Right atrium auricular region (tissue), 2 donors: ENCODE results near the gene MICAL3. TPM values are rescaled to one million over a fixed set of nuclear protein-coding genes. Genes with fewer than 3 reads are reported as not detected.

Experiments
- DNase-seq: peaks from one replicate; pipeline ENCODE4 v3.0.0-alpha.2; 2019; ENCODE audit warnings: low spot score
- H3K27ac ChIP-seq, 2 donors: fragments of 200-600 bp; sonication (generic); 1 replicate in 1 of 2; 2 replicates in 1 of 2; pipeline ENCODE4 v1.5.1; 2016 to 2019
- H3K27me3 ChIP-seq, 2 donors: fragments of 200-600 bp; sonication (generic); one replicate each; pipeline versions ENCODE4 v1.5.1 to v1.6.0; 2017 to 2019
- H3K36me3 ChIP-seq: fragments of 200-600 bp; sonication (generic); one replicate; pipeline ENCODE4 v1.5.1; 2016
- H3K4me1 ChIP-seq, 2 donors: fragments of 200-600 bp; sonication (generic); one replicate each; pipeline versions ENCODE4 v1.5.1 to v1.6.0; 2017 to 2019
- H3K4me3 ChIP-seq, 2 donors: fragments of 200-600 bp; sonication (generic); 1 replicate in 1 of 2; 2 replicates in 1 of 2; pipeline ENCODE4 v1.5.1; 2017 to 2019; ENCODE audit warnings: mild to moderate bottlenecking in 1 of 2, moderate library complexity in 1 of 2
- H3K9me3 ChIP-seq, 2 donors: fragments of 200-600 bp; sonication (generic); one replicate each; pipeline ENCODE4 v1.5.1; 2019
- total RNA-seq, 2 donors: library from RNA; depleted of rRNA; stranded (reverse); fragments of >200 nt; gene quantifications; one replicate each; pipeline ENCODE4 v1.1.0, GENCODE V29; 2016
- TF ChIP-seq, protein P1 (sequence below), 2 donors: fragments of 200-600 bp; sonication (generic); IDR thresholded peaks; one replicate each; pipeline ENCODE4 v1.5.1; 2019; ENCODE audit warnings: antibody characterized with exemption in 2 of 2

The MICAL3 gene
- total RNA-seq, 2 donors from 2014 or later = 42.5 to 45.1 TPM

DNA sequence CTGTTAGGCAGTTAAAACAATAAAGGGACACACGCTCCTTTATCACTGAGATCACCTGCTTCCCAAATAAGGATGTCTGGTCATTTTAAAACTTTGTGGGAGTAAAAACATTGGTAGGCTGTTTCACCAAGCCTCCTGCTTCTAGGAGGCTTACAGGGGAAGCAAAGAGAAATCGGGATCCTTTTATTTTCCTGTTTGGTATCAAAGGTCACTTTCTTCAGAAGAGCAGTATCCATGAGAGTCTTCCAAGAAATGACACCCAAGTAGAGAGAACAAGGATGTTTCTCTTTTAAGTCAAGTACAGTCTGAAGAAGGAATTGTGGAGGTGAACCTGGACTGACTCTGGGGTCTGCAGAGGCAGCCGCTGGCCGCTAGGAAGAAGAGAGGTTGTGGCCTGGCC, 213.2 kb downstream of the MICAL3 start:
- no peak for DNase-seq
- H3K4me1 ChIP-seq = peaks cover 0 to 6% of the 10 kb centered on the region in 2 donors
- no peak overlapping the region for H3K4me3 ChIP-seq
- peaks cover 64% of the 10 kb centered on the region for H3K36me3 ChIP-seq
- H3K27me3 ChIP-seq = no peaks in the 10 kb centered on the region
- TF ChIP-seq, protein P1, sequence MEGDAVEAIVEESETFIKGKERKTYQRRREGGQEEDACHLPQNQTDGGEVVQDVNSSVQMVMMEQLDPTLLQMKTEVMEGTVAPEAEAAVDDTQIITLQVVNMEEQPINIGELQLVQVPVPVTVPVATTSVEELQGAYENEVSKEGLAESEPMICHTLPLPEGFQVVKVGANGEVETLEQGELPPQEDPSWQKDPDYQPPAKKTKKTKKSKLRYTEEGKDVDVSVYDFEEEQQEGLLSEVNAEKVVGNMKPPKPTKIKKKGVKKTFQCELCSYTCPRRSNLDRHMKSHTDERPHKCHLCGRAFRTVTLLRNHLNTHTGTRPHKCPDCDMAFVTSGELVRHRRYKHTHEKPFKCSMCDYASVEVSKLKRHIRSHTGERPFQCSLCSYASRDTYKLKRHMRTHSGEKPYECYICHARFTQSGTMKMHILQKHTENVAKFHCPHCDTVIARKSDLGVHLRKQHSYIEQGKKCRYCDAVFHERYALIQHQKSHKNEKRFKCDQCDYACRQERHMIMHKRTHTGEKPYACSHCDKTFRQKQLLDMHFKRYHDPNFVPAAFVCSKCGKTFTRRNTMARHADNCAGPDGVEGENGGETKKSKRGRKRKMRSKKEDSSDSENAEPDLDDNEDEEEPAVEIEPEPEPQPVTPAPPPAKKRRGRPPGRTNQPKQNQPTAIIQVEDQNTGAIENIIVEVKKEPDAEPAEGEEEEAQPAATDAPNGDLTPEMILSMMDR (IDR thresholded peaks at IDR 0.05) = no peak
- H3K9me3 ChIP-seq = no peaks in the 10 kb centered on the region
- H3K27ac ChIP-seq = peak overlapping the region in 1 of 2 donors; percentile 17

DNA sequence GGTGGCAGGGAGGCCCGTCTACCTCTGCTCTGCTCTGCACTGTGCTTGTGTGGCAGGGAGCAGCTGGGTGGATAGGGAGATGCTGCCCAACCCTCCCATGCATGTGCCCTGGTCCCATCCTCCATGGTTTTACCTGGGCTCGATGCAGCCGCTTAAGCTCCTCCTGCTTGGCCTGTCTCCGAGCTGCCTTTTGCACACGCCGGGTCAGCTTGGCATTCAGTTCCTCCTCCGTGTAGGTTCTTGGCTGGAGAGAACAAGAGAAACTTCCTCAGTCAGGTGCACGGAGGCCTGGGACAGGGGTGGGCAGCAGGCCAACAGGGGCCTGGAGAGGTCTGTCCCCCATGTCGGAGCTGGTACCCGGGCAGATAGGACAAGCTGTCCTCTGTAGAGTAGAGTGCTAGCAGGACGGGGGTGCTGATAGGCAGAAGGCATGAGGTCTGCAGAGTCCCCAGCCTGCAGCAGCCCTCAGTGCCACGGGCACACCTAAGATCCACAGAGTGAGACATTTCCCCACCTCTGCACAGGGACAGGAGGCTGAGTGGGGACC, 213.7 kb downstream of the MICAL3 start:
- H3K27ac ChIP-seq = peak overlapping the region in 1 of 2 donors; percentile 17

DNA sequence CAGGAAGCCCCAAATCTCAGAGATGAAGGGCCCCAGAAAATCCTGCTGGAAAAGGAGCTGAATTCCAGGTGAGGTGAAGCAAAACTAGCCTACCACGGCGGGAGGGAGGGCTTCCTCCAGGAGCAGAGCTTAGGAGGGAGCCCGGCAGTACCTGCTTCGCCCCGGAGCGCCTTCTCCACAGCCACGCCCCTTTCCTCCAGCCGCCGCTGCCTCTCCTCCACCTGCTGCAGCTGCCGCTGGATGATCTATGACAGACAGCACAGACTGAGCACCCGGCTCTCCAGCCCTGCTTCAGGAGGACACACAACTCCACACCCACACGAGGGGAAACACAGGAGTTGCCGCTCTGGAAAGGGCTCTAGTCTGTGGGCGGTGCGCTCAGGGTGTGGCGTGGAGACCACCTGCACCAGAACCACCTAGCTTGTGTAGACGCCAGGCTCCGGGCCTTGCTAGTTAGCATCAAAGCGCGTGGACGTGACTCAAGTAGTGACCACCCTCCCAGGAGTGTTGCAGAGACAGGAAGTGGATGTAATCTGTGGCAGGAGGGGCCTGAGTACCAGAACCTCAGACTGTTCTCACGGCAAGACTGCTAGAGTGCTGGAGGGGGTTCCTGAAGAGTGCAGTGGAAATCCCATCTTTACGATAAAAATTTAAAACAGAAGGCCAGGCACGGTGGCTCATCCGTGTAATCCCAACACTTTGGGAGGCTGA, 215.5 kb downstream of the MICAL3 start:
- TF ChIP-seq, protein P1 (IDR thresholded peaks at IDR 0.05) = no peak
- DNase-seq = no peak
- Histone ChIP-seq H3K4me1 (peaks cover 0 to 6% of the 10 kb centered on the region in 2 donors), H3K27ac (peak overlapping the region; percentile 18 to 32), H3K4me3 (no peak overlapping the region), H3K36me3 (peaks cover 69% of the 10 kb centered on the region), H3K9me3 (no peaks in the 10 kb centered on the region), H3K27me3 (no peaks in the 10 kb centered on the region)

More for the DNA sequence above, 213.7 kb downstream of the MICAL3 start:
- Histone ChIP-seq H3K27me3 (no peaks in the 10 kb centered on the region), H3K4me3 (no peak overlapping the region), H3K9me3 (no peaks in the 10 kb centered on the region), H3K4me1 (peaks cover 0 to 6% of the 10 kb centered on the region in 2 donors), H3K36me3 (peaks cover 65% of the 10 kb centered on the region)
- TF ChIP-seq, protein P1 (IDR thresholded peaks at IDR 0.05) = no peak
- no peak for DNase-seq

DNA sequence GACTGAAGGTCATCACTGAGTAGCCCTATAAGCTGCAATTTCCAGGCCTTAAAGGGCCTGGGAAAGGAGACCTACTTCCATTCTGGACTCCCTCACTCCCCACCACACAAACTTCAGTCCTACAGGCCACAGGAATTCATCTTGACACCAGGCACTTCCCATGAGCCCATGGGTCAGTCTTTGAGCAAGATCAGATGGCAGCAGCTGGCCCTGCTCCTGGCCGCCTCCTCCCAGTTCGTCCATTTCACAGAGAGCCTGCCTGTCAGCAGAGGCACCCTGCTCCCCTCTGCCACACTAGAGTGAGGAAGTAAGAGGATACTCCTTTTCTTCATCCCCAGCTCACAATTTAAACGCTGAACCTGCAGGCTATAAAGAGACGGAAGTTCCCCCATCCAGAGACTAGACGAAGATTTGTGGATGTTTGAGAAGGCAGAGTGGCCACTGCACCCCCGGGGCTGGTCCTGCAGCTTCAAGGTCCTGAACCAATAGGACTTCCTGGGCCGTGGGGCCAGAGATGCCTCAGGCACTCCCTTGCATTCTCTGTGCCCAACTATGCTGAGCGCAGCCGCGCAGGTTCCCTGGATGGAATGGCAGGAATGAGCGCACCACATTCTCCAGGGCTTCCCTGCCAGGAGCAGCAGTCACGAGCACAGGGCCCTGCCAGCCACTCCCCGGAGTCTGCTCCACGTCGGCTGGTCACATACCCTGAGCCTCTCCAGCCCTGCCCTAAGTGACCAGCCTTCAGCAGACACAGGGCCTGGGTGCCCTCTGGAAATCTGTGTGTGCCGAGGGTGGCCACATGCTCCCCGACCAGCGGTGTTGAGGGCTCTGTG, 216.6 kb downstream of the MICAL3 start:
- H3K4me3 ChIP-seq = no peak overlapping the region
- no peaks in the 10 kb centered on the region for H3K27me3 ChIP-seq
- peaks cover 73% of the 10 kb centered on the region for H3K36me3 ChIP-seq
- DNase-seq = no peak
- H3K27ac ChIP-seq = peak overlapping the region; percentile 18 to 32
- peaks cover 0 to 6% of the 10 kb centered on the region in 2 donors for H3K4me1 ChIP-seq
- no peaks in the 10 kb centered on the region for H3K9me3 ChIP-seq
- TF ChIP-seq, protein P1 (IDR thresholded peaks at IDR 0.05) = no peak

DNA sequence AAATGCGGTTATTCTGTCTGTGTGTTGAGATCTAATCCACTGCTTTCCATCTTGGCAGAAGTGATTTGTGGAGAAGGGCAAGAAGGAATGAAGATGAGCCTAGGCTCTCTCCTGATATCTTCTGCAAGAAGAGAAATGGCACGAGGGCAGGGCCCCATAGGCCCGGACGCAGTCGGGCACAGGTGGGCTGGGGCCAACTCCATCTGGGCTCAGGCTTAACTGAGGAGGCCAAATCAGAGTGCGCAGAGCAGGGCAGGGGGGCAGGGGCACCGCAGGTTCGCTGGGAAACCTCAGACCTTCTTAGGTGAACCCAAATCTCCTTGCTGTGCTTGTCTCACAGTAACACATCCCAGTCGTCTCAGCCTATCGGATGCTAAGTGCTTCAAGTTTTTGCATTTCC, 217.3 kb downstream of the MICAL3 start:
- Histone ChIP-seq H3K4me3 (no peak overlapping the region), H3K27me3 (no peaks in the 10 kb centered on the region), H3K9me3 (no peaks in the 10 kb centered on the region), H3K4me1 (peaks cover 0 to 6% of the 10 kb centered on the region in 2 donors), H3K27ac (no peak overlapping the region), H3K36me3 (peaks cover 73% of the 10 kb centered on the region)
- TF ChIP-seq, protein P1 (IDR thresholded peaks at IDR 0.05) = no peak
- no peak for DNase-seq
